Esophagus mucosa (tissue), 1 donor: ENCODE measurements around the gene ATP6V0A4. TPM values are rescaled to one million over a fixed set of nuclear protein-coding genes. Genes with fewer than 3 reads are reported as not detected.
"Not testable (repeated sequence)": the region's sequence is repeated elsewhere in the genome, so short reads cannot be mapped to it uniquely, and the experiment has no call there.

Source experiments
- ATAC-seq: fragments of 200-7000 bp; cut with Tn5 transposase; one replicate; pipeline ENCODE4 v1.9.1; 2020
- total RNA-seq: library from RNA; stranded (reverse); gene quantifications from one replicate; pipeline ENCODE4 v1.2.4, GENCODE V29; 2023
- donor health status: DM: yes; HTN: yes; CAD: no.

ATP6V0A4 gene
- total RNA-seq, 1 donor from 2014 or later, result 1.6 TPM

DNA sequence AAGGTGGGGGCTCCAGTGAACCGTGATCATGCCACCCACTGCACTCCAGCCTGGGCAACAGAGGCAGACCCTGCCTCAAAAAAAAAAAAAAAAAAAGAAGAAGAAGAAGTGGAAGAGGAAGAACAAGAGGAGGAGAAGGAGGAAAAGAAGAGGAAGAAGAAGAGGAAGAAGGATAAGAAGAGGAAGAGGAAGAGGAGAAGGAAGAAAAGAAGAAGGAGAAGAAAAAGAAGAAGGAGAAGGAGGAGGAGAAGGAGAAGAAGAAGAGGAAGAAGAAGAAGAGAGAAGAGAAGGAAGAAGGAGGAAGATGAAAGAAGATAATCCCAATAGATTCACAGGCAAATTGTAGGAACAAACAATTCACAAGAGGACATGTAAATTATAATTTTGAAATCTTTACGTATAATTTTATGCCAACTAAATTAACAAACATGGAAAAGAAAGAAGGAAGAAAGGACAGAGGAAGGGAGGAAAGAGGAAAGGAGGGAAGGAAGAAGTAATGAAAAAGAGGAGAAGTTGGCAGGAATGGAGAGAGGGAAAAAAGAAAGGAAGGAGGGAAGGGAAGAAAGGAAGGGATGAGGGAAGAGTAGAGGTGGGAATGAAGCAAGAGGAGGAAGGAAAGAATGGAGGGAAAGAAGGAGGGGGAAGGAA lies 100.3 kb downstream of the ATP6V0A4 start:
- ATAC-seq, result no peak

DNA sequence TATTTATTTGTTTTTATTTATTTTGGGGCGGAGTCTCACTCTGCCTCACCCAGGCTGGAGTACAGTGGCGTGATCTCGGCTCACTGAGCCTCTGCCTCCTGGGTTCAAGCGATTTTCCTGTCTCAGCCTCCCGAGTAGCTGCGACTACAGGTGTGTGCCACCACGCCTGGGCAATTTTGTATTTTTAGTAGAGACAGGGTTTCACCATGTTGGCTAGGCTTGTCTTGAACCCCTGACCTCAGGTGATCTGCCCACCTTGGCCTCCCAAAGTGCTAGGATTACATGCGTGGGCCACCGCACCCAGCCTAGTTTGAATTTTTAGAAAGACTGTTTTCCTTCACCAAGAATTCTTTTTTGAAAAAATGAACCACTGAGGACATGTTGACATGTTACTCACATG lies 102.2 kb downstream of the ATP6V0A4 start:
- not testable (repeated sequence) for ATAC-seq

DNA sequence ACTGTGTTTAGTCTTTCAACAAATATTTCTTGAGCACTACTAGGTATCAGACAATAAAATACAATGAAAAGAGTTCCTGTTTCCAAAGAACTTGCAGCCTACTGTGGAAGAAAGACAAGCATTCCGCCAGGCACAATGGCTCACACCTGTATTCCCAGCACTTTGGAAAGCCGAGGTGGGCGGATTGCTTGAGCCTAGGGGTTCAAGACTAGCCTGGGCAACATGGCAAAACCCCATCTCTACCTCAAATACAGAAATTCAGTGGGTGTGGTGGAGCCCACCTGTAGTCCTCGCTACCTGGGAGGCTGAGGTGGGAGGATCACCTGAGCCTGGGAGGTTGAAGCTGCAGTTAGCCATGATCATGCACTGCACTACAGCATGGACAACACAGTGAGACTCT lies 102.9 kb downstream of the ATP6V0A4 start:
- ATAC-seq, result no peak

DNA sequence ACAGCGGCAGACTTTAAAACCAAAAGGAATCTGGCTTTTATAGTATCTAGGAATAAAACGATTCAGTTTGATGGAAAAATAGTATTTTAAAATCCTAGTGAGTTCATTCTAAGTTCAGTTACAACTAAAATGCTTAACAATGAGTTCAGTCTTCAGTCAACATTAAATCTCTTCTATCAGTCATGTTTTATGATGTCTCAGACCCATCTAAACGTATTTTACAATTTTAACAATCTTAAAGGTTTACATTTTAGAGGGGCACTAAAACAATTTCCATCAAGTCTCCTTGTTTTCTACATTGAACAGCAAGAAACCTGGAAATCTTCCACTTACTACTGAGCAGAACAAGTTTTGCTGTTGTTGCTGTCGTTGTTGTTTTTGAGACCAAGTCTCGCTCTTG lies 106.8 kb downstream of the ATP6V0A4 start:
- ATAC-seq, result no peak

DNA sequence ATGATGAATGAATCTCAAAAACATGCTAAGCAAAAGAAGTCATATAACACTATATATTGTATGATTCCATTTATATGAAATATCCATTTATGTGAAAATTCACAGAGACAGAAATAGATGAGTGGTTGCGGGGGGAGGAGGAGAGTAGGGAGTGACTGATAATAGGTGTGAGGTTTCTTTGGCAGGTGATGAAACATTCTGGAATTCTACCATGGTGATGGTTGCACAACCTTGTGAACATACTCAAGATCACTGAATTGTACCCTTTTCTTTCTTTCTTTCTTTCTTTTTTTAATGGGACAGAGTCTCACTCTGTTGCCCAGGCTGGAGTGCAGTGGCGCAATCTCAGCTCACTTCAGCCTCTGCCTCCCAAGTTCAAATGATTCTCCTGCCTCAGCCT lies 107.5 kb downstream of the ATP6V0A4 start:
- ATAC-seq, result no peak

DNA sequence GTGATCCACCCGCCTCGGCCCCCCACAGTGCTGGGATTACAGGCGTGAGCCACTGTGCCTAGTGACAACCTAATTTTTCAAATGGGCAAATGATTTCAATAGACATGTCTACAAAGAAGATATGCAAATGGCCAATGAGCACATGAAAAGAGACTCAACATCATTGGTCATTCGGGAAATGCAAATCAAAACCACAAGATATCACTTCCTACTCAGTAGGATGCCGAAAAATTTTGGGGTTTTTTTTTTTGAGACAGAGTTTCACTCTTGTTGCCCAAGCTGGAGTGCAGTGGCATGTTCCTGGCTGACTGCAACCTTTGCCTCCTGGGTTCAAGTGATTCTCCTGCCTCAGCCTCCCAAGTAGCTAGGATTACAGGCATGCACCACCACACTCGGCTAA lies 110.0 kb downstream of the ATP6V0A4 start:
- ATAC-seq, result not testable (repeated sequence)

DNA sequence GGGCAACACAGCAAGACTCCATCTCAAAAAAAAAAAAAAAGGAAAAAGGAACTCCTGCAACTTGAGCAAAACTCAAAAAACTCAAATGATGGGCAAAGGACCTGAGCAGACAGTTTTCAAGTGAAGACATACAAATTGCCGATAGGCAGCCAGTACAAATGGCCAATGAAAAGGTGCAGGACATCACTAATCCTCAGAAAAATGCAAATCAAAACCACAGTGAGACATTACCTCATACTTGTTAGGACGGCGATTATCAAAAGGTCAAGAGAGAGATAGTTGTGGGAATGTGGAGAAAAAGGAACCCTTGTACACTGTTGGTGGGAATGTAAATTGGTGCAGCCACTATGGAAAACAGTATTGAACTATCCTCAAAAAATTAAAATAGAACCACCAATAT lies 113.7 kb downstream of the ATP6V0A4 start:
- no peak for ATAC-seq

DNA sequence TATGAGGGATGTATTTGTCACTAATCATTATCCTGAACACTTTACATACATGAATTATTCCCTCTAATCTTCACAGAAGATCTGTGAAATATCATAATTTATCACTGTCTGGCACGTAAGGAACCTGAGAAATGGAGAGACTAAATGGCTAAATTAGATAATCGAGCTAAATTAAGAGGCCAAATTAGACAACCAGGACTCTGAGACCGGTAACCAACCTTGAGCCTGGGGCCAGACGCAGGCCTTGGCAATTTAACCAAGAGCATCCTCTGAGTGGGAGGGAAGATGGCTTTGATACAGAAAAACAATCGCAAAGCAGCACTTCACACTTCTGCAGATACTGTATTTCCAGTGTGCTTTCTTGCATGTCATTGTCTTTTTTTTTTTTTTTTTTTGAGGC lies 118.2 kb downstream of the ATP6V0A4 start:
- no peak for ATAC-seq

DNA sequence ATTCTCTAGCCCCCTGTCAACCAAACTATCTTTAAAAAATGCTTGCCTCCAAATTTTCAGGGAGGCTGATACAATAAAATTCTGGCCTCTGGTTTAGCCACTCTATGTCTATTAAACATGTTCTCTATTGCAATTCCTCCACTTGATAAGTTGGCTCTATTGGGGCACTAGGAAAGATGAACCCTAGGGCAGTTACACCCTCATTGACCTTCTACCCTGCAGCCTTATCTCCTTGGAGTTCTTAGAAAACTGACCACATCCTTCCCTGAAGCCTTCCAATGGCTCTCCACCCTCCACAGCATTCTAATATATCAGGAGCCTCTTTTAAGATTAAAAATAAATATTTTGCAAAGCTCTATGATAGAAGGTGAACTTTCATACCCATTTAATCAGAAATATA lies 127.4 kb downstream of the ATP6V0A4 start:
- no peak for ATAC-seq

DNA sequence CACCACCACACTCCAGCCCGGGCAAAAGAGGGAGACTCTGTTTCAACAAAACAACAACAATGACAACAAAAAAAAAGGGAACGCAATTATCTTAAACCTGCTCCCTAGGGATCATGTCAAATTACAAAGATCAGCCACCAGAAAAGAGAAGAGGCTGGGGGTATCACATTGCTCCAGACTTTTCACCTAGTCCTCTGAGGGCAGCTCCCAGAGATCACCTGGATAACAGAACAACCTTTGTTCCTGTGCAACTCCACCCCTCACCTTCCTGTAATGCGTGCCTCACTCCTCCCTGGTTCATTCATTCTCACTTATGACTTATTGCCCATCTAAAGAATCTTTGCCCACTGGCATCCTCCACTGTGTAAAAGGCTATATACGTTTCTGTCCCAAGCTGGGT lies 128.6 kb downstream of the ATP6V0A4 start:
- no peak for ATAC-seq

DNA sequence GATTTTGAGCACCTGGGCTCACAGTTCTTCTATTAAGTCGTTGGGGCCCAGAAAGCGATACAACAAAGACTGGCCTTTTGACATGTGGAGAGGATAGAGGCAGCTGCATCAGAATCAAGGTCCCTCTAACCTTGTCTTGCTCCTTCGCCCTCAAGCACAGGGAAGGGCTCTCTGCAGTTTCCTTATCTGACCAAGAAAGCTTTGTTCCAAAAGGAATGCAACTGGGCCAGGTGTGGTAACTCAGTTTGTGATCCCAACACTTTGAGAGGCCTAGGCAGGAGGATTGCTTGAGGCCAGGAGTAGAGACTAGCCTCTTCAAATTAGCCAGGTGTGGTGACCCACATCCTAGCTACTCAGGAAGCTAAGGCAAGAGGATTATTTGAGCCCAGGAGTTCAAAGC lies 129.1 kb downstream of the ATP6V0A4 start:
- no peak for ATAC-seq

DNA sequence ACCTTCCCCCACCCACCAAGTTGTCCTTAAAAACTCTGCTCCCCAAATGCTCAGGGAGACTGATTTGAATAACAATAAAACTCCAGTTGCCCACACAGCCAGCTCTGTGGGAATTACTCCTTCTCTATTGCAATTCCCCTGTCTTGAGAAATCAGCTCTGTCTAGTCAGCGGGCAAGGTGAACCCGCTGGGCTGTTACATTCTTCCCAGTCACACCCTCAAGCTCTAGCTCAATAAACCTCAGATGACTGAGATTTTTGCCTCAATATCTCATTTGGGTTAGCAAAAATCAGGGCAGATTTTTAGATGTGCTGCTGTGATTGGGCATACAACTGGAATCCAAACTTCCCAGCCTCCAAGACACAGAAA lies 129.8 kb downstream of the ATP6V0A4 start:
- no peak for ATAC-seq

DNA sequence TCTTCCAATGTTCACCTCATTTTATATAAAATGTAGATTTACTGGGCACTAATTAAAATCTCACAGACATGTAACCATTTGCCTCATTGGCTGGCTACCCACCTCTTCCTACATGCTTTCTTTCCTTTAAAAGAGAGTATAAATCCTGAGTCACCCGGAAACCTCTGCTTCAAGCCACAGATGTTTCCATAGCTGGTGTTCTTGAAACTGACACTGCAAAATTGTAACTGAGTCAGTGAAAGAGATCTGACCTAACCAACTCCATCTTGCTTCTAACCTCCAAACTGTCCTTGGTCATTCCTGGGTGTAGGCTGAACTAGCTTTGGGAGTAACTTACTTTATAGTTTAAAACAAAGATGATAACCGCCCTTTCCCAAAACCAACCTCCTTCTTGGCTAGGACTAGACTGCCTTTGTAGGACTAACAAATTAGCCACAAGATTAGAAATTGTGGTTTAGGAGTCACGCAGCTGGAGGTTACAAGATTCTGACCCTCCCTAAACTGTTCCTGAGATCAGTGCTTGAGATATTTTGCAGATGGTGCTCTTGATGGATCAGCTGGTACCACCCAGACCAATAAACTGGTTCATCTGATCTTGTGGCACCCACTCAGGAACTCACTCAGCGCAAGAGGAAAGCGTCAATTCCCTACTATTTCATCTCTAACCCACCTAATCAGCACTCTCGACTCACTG lies 130.3 kb downstream of the ATP6V0A4 start:
- no peak for ATAC-seq

DNA sequence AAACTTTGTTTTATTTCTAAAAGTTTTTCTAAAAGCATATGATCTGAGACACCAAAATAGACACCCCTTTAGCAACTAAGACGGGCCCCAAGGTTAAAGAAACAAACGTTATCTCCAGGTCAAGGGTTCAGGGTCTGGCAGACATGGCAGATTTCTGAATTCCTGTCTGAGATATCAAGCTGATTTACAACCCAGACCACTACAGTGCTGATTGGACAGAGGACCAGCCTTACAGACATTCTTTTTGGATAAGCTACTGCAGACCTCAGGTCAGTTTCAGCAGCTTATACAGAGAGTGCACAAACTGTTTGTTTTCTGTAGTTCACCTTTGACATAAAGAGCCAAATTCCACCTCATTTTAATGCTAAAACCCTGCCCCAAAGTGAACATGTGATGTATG lies 131.6 kb downstream of the ATP6V0A4 start:
- no peak for ATAC-seq

DNA sequence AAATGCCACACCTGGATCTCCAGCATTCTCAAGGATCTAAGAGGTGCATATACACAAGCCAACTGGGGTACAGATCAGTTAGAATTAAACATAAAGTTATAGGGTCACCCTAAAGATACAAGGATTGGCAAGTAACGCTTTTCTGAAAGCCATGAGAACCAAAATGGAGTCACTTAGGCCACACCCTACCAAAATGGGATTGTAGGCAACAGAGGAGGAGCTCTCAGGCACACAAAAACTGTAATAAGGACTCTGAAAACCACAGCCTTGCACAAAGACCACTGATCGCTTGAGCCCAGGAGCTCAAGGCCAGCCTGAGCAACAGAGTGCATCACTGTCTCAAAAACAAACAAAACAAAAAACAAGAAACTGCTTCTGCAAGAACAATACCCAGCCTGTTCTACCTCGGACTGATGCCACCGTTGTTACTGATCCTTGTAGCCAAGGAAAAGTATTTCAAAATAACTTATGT lies 132.3 kb downstream of the ATP6V0A4 start:
- ATAC-seq, result no peak

DNA sequence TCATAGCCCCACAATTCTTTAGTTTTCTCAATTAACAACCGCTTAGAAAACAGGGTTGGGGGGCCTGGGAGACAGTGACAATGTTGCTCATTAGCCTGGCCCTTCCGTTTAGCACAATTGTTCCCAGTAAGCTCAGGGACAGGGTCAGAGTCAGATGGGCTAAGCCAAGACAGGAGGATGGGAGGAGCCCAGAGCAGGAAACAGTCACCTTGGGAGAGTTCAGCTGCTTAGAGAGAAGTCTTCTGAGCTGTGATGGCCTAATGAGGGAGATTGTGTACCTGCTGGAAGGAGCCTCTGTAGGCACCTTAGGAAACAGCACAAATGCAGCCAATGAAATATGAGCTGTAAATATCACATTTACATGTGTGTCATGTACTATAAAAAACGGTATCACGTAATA lies 132.7 kb downstream of the ATP6V0A4 start:
- no peak for ATAC-seq

DNA sequence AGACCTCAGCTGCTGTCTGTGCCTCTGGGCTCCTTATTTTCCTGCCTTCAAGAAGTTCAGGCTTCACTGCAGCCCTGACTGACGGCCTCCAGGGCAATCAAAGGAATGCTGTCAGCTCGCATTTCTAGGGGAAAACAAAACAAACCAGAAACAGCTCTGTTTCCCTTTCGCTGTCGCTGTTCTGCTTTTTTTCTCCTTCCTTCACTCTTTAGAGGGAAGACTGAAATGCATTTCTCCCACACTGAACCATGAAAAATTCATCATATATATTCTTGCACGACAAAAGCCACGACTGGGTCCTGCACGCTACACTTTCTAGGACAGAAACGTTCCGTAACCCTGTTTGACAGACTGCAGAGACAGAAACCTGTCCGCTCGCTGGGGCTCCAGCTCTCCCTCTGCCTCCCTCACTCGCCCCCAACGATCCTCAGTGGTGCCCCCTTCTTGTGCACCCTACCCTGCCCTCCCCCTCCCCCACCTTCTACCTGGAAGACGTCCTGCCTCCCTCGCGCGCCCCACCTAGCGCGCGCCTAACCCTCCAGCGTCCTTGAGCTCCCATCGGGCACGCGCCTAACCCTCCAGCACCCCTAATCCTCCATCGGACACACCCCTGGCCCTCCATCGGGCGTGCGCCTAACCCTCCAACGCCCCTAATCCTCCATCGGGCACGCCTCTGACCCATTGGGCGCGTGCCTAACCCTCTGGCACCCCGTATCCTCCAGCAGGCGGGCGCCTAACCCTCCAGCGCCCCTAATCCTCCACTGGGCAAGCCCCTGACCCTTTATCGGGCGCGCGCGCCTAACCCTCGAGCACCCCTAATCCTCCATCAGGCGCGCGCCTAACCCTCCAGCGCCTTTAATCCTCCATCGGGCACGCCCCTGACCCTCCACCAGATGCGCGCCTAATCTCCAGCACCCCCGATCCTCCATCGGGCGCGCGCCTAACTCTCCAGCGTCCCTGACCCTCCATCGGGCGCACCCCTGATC lies 134.0 kb downstream of the ATP6V0A4 start:
- ATAC-seq, result peak; percentile 37

DNA sequence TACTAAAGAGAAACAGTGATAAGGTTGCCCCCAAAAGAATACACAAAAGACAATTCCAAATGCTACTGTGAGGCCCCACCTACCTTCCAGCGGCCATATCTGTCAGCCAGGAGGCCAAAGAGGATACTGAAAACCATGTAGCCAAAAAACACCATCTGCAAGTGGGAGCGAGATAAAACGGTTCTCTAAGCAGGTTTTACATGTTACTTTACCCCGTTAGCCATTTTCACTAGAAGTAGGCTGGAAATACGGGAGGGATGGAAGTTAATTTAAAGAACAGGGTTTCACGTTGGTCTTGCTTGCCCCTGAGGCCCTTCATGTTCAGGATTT lies 135.0 kb downstream of the ATP6V0A4 start:
- no peak for ATAC-seq

DNA sequence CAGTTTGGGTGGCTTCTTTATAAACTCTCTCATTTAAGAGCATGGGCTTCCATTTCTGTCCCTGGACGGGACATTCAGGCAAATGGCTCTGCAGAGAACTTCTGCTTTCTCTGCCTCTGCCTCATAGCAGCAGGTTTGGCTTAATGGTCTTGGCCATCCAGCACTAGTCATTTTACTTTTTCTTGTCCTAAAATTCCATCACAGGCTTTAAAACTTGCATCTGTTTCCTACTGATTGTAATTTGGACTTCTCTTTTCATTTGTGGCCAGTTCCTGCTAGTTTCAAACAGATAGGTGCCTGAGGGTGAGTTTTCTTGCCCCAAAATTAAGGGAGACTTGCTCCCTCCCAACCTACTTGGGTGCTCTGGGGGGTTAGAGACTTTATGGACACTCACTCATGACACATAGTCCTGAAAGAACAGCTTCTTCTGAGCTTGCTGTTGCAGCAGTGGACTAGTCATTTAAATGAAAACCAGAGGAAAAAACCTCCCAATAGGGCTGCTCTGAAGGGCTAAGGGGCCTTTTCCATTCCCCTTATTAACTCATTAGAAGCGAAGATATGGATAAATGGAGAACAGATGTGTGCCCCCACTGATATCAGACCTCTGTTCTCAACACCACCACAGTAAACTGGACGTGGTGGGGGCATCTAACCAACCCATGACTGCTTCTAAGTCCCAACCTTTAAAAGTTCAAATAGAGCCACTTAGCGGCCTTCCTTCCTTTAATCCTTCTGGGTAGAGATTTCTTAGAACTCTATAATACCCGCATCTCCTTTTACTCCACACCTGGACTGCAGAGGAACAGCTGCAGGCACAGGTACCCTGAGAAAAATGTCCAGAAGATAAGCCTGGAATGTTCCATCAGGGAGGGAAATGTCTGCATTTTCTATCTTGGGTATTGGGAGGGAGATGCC lies 135.7 kb downstream of the ATP6V0A4 start:
- no peak for ATAC-seq

DNA sequence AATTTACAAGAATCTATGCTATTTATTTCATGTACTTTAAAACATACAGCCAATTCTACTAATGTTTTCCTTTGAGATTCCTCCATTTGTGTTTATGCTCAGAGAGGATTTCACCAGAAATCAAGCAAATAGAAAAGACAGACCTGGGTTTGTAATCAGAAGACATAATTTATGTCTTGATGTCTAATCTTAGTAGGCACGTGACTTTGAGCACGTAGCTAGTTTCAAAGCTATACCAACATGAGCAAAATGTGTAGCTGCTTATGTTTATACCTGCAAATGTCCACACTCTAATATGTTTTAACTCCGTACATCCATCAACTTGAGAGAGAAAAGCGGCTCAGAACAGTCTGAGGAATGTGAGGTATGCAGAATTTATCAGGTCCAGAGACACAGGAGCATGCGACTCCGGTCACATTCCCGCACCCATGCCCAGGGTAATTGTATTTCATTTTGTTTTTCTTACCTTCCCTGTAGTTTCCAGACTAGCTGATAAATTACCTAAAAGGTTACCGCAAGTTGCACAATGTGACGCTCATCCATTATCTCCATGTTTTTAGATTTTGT lies 136.8 kb downstream of the ATP6V0A4 start:
- ATAC-seq, result no peak

DNA sequence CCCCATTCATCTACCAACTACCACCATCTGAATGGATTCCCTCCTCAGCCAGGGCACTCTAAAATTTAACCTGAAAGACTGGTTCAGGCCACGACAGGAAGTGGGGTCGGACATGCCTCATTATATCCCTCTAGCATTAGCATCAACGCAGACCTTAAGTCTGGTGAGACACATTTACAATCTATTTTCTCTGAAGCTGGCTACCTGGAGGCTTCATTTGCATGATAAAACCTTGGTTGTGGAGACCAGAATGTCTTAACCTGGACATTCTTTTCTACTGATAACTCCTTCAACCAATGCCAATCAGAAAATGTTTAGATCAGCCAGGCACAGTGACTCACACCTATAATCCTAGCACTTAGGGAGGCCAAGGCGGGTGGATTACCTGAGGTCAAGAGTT lies 139.1 kb downstream of the ATP6V0A4 start:
- ATAC-seq, result no peak

DNA sequence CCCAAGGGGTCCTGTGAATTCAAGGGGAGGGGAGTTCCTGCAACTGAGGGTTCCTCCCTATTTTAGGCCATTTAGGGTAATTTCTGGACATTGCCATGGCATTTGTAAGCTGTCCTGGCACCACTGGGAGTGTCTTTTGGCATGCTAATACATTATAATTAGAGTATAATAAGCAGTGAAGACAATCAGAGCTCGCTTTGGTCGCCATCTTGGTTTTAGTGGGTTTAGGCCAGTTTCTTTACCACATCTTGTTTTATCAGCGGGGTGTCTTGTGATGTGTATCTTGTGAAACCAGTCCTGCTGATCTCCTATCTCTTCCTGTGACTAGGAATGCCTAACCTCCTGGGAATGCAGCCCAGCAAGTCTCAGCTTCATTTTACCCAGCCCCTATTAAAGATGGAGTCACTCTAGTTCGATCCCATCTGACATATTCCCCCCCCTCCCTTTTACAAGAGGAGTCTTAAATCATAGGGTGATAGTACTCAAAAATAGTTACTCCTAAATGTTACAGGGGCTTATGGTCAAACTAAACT lies 140.1 kb downstream of the ATP6V0A4 start:
- no peak for ATAC-seq
